ENCODE results near the gene PIP4K2B.

The PIP4K2B gene

DNA sequence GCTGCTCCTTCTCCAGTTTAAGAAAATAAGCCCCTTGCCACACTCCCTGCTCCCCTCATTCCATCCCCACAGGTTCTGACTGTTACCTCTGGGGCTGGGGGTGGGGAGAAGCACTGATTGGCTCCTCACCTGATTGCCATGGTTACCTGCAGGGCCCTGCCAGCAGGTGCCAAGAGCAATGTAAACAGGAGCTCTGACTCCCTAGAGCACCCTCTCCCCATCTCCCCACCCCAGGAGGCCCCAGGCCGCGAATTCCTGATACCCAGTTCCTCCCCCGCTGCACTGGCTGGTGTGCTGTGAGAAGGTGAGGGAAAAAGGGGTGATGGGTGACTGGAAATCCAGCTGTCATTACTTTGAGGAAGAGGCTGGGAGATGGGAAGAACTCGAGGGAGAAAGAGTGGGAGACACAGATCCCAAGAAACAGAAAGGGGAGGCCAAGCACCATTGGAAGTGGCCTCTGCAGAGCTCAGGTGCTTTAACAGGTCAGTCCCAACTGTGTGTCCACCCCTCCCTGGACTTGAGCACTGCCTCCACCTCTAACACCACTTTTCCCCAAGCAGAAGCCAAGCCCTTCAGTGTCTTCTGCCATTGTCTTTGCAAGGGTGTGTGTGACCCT, 55.7 kb downstream of the PIP4K2B start:
- DNase-seq: peak; percentile 68

DNA sequence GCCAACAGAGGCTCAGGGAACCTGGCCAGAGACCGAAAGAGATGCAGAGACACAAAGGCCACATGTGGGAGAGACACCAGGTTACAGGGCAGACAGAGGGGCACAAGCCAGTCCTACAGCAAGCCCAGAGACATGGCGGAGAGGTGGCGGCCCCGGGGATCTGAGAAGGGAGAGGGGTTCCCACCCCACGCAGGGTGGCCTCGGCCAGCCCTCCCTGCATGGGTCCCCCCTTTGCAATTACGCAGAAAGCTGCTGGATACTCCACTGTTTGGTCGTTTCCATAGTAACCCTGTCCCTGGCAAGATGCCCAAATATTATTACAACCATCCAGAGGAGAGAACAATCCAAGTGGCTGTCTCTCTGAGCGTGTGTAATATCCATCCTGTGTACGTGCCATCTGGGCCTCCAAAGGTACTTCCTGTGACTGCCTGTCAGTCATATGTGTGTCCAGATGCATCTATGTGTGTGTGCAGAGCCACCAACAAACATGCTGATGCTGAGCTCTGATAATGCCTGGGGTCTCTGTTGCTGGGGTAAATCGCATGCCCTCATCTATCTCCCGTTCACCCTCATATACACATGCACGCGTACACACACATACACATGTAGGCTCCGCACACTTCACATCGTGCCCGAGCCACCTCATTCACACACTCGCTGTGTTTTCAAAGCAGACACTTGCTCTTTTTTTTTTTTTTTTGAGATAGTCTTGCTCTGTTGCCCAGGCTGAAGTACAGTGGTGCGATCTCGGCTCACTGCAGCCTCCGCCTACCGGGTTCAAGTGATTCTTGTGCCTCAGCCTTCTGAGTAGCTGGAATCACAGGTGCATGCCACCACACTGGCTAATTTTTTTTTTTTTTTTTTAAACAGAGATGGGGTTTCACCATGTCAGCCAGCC, 56.7 kb downstream of the PIP4K2B start:
- DNase-seq: peak; percentile 93

DNA sequence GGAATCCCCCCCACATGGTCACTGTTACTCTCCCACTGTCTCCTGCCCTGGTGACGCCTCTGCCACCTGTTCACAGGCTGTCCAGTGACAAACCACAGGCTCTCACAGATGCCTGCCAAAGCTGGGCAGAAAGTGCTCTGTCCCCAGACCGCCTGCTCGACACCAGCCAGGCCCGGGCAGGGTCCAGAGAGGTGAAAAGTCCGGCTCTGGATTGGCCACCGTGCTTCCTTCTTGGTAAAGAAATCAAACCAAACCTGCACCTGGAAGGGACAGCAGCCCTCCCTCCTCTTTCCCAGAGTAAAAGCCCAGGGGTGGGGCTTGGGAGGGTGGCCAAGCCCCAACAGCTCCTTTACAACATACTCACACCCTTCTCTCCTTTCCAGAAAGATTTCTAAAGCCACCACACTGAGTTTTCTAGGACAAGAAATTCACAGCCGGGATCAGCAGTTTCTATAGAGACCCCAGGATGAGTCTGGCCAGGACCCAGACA, 57.4 kb downstream of the PIP4K2B start:
- no peak for DNase-seq

DNA sequence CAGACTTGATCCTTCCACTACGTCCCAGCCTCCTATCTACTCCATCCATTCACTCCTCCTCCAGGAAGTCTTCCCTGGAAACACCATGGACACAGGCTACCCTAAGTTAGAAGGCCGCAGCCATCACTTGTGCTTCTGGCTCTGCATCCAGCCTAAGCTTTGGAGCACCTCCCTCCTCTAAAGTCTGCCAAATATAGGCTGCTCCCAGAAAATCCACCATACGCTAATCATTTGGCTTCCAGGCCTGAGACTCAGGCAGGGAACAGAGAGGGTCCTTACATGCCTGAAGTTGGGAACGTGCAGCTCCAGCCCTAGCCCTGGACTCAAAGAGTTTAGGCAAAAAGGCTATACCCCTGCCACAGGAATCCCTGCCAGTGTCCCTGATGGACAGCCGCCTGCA, 57.9 kb downstream of the PIP4K2B start:
- DNase-seq: no peak

DNA sequence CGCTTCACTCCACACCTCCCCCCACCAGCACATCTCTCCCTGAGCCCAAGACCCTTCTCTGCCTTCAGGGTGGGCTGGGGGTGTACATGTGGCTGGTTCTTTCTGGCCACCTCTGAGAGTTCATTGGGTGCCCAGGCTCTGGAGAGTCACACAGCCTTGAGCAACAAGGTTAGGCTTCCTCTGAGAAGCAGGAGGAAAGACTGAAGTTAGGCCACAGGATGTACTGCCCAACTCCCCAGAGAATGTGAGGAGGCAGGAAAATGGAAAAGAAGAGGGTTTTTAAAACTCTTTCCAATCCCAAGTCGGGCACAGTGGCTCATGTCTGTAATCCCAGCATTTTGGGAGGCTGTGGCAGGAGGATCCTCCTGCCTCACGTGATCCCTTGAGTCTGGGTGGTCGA, 58.5 kb downstream of the PIP4K2B start:
- no peak for DNase-seq

DNA sequence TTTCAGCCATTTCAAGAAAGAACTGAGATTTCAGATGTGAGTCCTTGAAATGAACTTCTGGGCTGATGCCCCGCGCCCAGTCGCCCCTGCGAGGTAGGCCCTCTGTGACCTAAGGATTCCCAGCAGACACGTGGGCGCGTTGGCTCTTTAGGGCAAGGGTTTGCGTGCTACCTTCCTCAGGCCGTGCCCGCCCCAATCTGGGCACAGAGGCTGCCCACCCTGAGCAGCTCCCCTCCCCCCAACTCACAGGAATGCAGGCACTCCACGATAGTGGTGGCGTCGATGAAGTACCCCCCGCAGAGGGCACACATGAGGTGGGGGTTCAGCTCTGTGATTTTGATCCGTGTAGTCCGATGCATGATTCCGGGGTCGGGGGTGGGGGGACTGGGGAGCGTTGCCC, 59.3 kb downstream of the PIP4K2B start:
- no peak for DNase-seq

DNA sequence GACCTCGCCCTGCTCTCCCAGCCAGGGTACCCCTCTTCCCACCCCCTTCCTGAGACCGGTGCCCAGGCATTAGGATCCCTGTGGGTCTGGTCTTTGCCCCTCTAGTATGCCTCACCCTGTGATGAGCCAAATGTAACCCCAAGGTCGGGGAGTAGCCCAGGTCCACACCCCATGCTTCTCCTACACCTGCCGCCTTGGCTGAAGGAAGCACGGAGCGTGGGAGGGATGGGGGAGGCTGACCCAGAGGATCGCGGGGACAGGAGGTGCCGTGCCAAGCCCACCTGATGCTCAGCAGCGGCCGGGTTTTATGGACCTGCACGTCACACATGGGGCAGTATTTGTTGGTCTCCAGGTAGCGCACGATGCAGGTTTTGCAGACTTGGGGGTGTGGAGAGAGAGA, 60.1 kb downstream of the PIP4K2B start:
- DNase-seq: no peak

DNA sequence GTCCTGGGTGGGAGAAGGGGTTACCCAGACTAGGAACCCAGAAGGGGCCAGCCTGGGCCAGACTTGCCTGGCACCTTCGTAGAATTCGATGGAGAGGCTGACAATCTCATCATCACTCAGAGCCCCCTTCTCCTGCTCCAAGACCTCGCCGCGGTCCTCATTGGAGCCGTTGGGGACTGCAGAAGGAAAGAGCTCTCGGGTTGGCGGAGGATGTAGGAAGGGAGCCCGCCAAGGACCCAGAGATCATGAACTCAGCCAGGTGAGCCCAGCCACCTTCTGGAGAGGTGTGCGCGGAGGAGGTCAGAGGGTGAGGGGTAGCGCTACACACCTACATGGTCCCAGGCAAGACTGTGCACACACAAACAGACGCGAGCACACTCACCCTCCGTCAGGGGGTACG, 60.7 kb downstream of the PIP4K2B start:
- DNase-seq: no peak

DNA sequence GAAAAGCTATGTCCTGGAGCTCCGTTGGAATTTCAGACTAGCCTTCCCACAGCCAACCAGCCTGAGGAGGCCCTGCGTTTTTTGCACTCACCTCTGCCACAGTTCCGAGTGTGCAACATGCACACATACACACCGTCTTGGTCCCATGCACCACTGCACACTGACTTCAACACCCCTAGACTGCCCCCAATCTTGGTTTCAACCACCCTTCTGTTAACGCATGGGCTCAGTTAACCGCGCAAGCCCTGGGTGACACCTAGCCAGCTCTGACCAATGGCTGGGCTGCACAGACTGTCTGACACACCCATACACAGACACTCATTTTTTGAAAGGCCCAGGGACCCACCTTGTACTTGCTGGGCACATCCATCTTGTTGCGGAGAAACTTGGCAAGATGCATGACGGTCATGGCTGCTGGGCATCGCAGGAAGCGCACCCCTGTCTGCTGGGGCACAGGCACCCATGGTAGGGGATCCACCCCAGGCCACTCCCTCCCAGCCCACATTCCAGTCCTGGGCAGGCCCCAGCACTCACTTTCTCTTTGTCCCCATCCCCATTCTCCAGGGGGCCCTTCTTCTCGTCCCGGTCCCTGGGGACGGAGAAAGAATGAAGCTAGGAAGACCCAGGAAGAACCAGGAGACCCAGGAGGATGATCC, 61.2 kb downstream of the PIP4K2B start:
- no peak for DNase-seq

DNA sequence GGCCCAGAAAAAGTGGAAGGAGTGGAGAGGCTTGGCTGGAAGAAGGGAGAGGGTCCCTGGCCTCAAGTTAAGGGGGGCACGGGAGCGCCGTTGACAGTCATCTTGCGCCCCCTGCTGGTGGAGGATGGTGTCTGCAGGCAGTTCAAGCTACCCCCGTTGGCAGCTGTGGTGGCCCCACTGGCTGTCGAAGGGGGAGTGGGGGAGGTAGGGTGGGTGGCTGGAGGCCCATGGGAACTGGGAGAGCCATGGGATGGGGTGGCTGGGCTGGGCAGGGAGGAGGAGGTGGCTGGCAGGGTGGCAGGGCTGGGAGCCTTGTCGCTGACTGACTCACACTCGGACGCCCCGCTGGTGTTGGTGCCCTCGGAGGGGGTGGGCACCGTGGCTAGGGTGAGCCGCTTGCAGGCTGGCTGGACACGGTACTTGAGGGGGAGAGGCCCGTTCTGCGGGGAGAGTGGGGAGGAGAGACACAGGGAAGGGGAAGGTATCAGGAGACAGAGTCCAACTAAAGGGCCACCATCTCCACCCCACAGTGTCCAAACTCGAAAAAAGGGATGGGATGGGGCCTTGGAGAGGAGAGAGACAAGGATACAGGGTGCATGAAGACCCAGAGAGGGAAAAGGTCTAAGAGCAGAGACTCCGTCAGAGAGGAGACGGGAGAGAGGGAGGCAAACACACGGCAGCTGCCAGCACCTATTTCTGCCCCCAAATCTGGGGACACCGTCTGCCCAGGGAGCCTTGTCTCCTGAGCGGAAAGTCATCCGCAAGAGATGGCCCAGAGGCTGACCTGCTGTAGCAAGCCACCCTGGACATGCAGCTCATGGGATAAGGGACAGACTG, 64.0 kb downstream of the PIP4K2B start:
- peak; percentile 22 for DNase-seq

DNA sequence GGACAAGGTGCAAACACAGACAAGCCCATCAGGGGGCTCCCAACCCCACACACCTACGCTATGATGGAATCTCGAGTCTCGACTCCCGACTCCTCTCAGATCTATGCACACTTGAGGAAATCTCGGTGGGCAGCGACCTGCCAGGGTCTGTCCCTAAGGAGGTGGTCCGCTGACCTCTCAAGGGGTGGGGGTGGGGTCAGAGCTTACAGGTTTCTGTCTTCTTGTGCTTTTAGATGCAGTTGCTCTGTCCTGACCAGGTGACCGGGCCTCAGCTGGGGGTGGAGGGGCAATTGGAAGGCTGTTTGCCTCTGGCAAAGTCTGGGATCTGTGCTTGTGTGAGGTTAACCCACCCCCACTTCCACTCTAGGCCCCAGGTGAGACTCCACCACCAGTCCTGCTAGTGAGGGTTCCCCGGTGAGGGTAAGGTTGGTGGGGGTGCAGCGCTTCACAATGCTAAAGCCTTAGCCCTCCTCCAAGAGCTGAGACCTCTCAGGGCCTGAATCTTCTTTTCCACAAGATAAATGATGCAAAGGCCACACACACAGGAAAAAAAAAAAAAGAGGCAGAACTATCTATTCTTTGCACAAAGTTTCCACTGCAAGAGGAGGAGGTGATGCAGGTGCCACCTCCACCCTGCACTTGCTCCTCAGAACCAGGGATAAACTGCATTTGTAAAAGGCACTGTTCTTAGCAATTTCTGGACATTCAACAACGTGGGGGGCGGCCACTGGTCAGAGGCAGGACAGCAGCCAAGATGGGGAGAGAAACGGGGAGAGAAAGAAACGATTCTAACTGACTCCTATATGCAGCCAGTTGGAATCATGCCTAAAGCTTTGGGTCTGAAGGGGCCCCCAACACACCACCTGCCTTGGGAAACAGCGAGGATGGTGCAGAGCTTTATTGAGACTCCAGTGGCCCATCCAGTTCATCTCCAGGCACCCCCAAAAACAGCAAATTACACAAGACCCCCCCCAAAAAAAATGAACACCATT, 65.1 kb downstream of the PIP4K2B start:
- DNase-seq: no peak

DNA sequence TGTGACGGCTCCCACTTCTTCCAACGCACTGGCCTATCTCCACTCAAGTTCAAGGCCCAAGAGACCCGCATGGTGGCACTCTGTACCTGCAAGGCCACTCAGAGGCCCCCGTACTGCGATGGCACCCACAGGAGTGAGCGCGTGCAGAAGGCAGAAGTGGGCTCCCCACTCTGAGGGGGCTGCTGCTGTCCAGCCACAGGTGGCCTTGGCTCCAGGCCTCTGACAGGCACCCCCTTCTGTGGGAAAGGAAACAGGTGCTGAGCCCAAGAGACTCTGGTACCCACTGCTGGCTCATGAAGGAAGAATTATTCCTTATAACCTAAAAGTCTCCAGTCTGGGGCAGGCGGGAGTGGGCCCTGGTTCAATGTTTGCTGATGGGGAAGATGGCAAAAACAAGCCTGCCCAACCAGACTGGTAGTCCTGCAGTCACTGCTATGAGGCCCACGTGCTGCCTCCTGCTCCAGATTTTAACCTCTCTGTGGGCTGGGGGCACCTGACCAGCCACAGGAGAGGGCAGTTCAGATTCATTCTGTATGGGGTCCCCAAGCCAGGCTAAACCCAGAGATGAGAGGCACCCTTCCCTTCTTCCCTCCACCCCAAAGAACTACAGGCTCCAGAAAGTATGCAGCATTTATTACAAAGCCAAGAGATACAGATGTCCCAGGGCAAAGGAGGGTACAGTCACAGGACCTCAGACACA, 65.9 kb downstream of the PIP4K2B start:
- DNase-seq: no peak

DNA sequence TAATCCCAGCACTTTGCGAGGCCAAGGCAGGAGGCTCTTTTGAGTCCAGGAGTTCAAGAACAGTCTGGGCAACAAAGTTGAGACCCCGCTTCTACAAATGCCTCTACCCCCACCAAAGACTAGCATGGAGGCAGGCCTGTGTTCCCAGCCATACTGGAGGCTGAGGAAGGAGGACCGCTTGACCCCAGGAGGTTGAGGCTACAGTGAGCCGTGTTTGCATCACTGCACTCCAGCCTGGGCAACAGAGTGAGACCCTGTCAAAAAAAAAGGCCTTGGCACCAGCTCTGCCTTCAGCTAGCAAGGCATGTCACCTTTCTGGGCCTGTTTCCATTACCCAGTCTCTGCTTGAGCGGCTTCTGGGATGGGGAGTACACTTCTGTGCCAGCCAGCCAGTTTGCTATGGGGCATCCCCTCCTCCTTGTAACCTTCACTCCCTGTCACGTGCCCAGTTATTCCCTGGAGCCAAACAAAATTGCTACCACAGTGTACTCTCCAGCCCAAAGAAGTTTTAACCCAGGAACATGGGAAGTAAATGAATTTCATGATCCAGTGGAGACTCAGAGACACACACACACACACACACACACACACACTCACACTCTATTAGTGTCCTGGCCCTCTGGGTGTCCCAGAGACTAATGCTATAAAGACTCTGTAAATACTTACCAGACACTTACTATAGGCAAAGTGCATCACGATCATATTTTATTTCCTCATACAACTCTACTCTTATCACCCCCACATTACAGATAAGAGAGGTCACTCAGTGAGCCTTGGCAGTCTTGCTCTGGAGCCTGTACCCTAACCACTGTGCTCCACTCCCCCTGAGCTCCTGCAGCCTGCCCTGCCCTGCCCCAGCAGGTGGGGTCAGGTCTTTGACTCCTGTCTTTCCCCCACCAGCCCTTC, 66.7 kb downstream of the PIP4K2B start:
- no peak for DNase-seq

DNA sequence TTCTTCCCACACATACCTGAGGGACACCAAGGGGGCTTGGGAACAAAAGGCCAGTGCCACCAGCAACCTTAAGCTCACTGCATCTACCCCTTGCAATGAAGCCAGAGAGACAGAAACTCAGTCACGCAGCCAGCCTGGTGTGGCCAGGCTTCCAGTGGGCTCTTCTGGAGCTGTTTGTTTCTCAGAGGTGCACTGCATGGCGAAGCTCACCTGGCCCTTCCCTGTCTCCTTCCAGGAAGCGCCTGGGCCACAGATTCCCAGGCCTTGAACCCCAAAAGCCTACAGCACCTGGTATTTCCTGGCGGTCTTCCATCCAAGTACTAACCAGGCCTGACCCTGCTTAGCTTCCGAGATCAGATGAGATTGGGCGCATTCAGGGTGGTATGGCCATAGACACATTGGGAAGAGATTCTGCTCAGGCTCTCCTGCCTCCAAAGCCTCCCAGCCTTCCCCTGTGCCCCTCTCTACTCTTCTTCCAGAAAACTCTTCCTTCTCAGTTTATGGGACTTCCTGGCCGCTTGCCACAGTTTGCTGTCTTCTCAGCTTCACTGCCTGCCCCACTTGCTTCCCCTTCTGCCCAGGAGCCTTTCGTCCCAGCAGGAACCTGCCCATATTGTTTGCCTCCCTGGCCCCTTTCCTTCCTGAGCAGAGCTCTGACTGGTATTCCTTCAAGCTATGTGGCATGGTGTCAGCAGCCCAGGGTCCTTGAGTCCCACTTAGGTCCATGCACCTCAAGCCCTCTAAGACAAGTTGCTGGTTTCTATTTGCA, 67.6 kb downstream of the PIP4K2B start:
- no peak for DNase-seq

DNA sequence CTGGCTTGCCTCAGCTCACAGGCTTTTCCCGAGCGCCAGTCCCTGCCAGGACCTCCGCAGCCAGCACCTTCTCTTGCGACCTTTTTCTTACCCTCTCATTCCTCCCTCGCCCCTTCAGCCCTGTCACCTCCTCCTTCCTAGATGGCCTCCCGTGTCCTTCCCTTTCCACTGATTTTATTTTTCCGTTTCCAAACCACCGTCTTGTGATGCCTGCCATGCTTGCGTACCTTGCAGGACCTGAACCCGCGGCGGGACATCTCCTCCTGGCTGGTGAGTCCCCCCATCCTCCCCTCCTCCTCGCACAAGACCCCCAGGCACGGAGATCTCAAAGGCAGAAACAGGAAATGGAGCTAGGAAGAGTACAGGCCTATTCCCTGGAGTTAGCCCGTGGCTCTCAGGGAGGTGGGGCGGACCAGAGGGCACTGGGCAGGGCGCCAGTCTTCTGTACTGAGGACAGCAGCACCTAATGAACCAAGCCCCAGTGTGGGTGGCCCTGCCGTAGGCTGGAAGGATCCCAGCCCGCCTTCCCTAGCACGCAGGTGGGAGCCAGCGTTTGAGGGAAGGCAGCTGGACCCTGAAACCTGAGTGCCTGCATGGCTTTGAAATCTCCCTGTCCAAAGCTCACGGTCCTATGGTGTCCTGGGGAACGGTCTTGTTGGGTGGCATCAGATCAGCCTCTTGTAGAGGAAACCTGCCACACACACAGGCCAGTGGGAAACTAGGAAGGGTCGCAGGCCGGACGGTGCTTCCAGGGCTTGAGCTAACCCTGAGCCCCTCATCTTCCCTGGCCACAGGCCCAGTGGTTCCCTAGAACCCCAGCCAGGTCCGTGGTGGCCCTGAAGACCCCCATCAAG, 68.6 kb downstream of the PIP4K2B start:
- no peak for DNase-seq

DNA sequence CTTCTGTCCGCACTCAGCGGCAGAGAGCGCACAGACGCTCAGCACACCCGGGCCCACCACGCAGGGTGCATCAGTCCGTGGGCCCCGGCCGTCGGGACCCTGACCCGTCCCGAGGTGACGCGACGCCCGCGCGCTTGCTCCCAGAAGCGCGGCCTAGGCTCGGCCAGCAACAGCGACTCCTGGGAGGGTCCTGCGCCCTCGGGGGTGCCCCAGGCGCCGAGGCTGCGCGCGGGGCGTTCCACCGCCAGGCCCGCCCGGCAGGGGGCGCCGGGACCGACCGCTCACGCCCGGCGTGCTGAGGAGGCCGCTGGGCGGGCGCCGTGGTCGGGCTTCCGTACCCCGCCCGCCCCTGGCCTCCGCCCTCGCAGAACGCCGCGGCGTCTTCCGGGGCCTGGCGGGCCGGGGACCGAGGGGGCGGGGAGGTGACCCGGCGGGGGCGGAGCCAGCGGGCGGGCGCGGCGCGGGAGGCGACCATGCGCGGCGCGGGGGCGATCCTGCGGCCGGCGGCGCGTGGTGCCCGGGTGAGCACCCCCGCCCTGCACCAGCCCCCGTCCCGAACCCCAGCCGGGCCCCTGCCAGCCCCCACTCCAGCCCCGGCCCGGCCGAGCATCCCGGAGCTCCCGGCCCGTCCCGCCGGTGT, 69.3 kb downstream of the PIP4K2B start, which contains the start of gene CISD3:
Gene CISD3 (plus strand): TSS at position 456 of the 640 bp plus-strand sequence. CDS start 18 bp downstream, at position 474.
- peak; percentile 88 for DNase-seq

DNA sequence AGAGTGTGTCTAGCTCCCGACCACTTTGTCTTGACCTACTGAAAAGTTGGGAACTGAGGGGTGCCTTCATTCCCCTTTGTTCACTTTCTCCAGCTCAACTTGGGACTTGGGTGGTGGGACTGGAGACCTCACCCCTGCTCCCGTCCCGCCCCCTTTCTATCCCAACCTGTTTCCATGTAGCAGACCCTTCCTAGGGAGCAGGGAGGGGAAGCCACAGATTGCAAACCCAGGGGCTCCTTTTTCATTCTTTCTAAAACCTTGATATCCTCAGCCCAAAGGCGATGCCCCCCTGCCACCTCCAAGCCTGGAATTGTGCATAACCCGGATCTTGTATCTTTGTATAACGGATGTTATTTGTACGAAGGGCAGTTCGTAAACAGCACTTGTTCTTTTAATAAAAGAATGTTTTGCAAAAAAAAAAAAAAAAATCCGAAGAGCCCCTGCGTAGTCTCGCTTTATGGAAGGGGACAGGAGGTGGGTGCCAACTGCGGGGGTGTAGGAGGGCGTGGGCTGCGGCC, 69.9 kb downstream of the PIP4K2B start:
- DNase-seq: no peak
